ENCODE data around the gene LSP1. TPM values are rescaled to one million over a fixed set of nuclear protein-coding genes. Genes with fewer than 3 reads are reported as not detected.

Gene LSP1
- total and polyA plus RNA-seq, 4 donors: 5.0 to 7.7 (median 5.7) TPM

- DNase-seq (ENCODE audit: low spot score): no peak
- no peak overlapping the region for H3K9ac ChIP-seq (ENCODE audit: low read depth in 1 of 2, low read length in 2 of 2)
- H3K4me1 ChIP-seq (ENCODE audit: control insufficient read depth in 4 of 4, insufficient read depth in 4 of 4, low read length in 3 of 4): no peaks in the 10 kb centered on the region
- H3K9me3 ChIP-seq (ENCODE audit: control insufficient read depth in 4 of 4, low read length in 3 of 4): no peaks in the 10 kb centered on the region
- H3K4me3 ChIP-seq (ENCODE audit: low read depth in 1 of 3, low read length in 3 of 3): no peak overlapping the region
- TF ChIP-seq FOXA1 (IDR thresholded peaks at IDR 0.05) (no peak), FOXA2 (IDR thresholded peaks at IDR 0.05) (no peak), TAF1 (conservative IDR thresholded peaks at IDR 0.05) (no peak), ZBTB33 (IDR thresholded peaks at IDR 0.05) (no peak), HNF4G (IDR thresholded peaks at IDR 0.05) (no peak), MAX (IDR thresholded peaks at IDR 0.05) (no peak), JUND (IDR thresholded peaks at IDR 0.05) (no peak), RAD21 (IDR thresholded peaks at IDR 0.05) (no peak), RXRA (IDR thresholded peaks at IDR 0.05) (no peak), HNF4A (conservative IDR thresholded peaks at IDR 0.05) (no peak)
- no peak overlapping the region for H3K27ac ChIP-seq (ENCODE audit: low read depth in 1 of 2, low read length in 2 of 2)
- H3K27me3 ChIP-seq (ENCODE audit: control insufficient read depth in 4 of 4, insufficient read depth in 4 of 4, low read length in 3 of 4): no peaks in the 10 kb centered on the region
- H3K36me3 ChIP-seq (ENCODE audit: control insufficient read depth in 4 of 4, insufficient read depth in 3 of 4, low read depth in 1 of 4, low read length in 3 of 4): no peaks in the 10 kb centered on the region
- 89% methylated on average over 34 of the region's 34 CpGs for WGBS
Observed at GRCh38 chr11:1936072-1936780, 83.3 kb downstream of the LSP1 start.

- WGBS: 94% methylated on average over 34 of the region's 34 CpGs
- DNase-seq (ENCODE audit: low spot score): no peak
Observed at GRCh38 chr11:1936781-1937615, 84.1 kb downstream of the LSP1 start.

More at GRCh38 chr11:1936781-1937615, 84.1 kb downstream of the LSP1 start:
- Histone ChIP-seq H3K9me3 (ENCODE audit: control insufficient read depth in 4 of 4, low read length in 3 of 4) (no peaks in the 10 kb centered on the region), H3K9ac (ENCODE audit: low read depth in 1 of 2, low read length in 2 of 2) (no peak overlapping the region), H3K4me3 (ENCODE audit: low read depth in 1 of 3, low read length in 3 of 3) (no peak overlapping the region), H3K4me1 (ENCODE audit: control insufficient read depth in 4 of 4, insufficient read depth in 4 of 4, low read length in 3 of 4) (no peaks in the 10 kb centered on the region), H3K27me3 (ENCODE audit: control insufficient read depth in 4 of 4, insufficient read depth in 4 of 4, low read length in 3 of 4) (no peaks in the 10 kb centered on the region), H3K27ac (ENCODE audit: low read depth in 1 of 2, low read length in 2 of 2) (no peak overlapping the region), H3K36me3 (ENCODE audit: control insufficient read depth in 4 of 4, insufficient read depth in 3 of 4, low read depth in 1 of 4, low read length in 3 of 4) (no peaks in the 10 kb centered on the region)
- no peak for TF ChIP-seq YY1 (IDR thresholded peaks at IDR 0.05)
- no peak for TF ChIP-seq ZBTB33 (IDR thresholded peaks at IDR 0.05)
- no peak for TF ChIP-seq CTCF (IDR thresholded peaks at IDR 0.05; ENCODE audit: low read depth, low read length, missing input control)
- no peak for TF ChIP-seq REST (IDR thresholded peaks at IDR 0.05)
- TF ChIP-seq ATF3 (IDR thresholded peaks at IDR 0.05): no peak
- no peak for TF ChIP-seq SP1 (IDR thresholded peaks at IDR 0.05)
- TF ChIP-seq MAX (IDR thresholded peaks at IDR 0.05): no peak
- no peak for TF ChIP-seq RAD21 (IDR thresholded peaks at IDR 0.05)
- TF ChIP-seq FOXA1 (IDR thresholded peaks at IDR 0.05): no peak
- TF ChIP-seq GABPA (IDR thresholded peaks at IDR 0.05 in 1 of 2, conservative IDR thresholded peaks at IDR 0.05 in 1 of 2): no peak
- no peak for TF ChIP-seq RXRA (IDR thresholded peaks at IDR 0.05)
- no peak for TF ChIP-seq TAF1 (conservative IDR thresholded peaks at IDR 0.05)
- no peak for TF ChIP-seq FOXA2 (IDR thresholded peaks at IDR 0.05)
- TF ChIP-seq EGR1 (IDR thresholded peaks at IDR 0.05; ENCODE audit: low read depth in 2 of 2): no peak
- TF ChIP-seq HNF4A (conservative IDR thresholded peaks at IDR 0.05): no peak
- no peak for TF ChIP-seq JUND (IDR thresholded peaks at IDR 0.05)
- no peak for TF ChIP-seq NR2F2 (IDR thresholded peaks at IDR 0.05)
- TF ChIP-seq HNF4G (IDR thresholded peaks at IDR 0.05): no peak

All from liver (tissue), 9 donors.